NCI-H69 (cell line): ENCODE measurements around the gene ZNF415.
A peak's percentile ranks its signal among the peaks of the same experiment; 100 is the strongest.
"Not testable (repeated sequence)": the region's sequence is repeated elsewhere in the genome, so short reads cannot be mapped to it uniquely, and the experiment has no call there.

Experiments
- DNase-seq: peaks from one replicate; lab custom pipeline; 2025; lab: John Stamatoyannopoulos, UW

The ZNF415 gene

DNA sequence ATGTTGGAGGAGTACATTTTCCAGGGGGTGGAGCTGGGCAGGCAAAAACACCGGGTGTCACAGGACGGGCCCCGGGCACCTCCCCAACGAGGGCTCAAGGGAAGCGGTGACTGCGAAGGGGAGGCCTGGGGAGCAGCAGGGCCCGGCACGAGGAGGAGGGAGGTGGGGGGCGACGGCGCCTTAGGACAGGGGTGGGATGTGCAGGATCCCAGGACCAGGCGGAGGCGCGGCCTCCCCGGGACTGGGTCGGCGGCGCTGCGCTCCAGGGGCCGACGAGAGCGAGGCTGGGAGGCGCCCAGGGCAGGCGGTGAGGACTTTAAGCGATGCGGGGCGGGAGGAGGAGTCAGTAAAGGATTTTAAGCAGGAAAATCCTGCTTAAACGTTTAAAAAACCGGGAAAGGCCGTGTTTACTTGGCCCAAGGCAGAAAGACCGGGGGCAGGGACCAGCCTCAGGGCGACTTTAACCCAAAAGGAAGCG lies 29.9 kb downstream of the ZNF415 start:
- DNase-seq: peak; percentile 55

DNA sequence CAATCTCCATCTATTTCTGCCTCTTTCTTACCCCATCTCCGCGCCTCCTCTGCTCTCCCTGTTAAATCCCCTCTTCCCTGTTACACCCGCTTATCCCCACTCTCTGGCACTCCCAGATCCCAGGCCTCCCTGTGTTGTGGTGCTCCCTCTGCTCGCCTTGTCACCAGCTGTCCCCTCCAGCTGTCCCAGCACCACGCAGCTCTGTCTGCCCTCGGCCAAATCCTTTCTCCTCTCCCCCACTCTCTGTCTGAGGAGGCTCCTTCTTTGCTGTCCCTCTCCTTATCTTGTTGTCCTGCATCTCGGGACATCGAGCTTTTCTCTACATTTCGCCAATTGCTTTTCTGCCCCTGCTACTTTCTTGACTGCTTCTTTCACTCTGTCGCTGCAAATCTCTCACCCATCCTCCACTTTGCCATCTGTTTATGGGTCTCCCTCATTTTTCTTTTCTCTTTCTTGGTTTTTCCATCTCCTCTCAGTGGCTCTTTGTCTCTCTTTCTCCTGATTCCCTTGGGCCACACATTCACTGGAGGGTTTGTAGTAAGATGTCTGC lies 30.4 kb downstream of the ZNF415 start:
- DNase-seq: peak; percentile 37

DNA sequence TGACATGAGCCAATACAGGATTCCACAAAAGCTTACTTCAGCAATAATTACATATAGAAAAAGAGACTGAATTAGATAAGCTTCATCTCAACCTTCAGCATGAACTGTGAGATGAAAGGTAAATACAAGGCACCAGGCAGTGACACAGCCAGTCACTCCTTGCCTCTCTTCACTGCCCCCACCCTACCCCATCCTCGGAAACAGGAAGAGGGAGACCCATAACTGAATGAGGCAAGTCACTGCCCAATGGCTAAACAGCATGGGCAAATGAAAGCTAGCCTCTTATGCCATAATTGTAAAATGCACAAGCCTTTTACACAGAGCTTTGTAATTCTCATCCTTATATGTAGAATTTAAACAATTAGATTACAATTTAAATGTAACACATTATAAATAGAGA lies 31.2 kb downstream of the ZNF415 start:
- DNase-seq: peak; percentile 39

DNA sequence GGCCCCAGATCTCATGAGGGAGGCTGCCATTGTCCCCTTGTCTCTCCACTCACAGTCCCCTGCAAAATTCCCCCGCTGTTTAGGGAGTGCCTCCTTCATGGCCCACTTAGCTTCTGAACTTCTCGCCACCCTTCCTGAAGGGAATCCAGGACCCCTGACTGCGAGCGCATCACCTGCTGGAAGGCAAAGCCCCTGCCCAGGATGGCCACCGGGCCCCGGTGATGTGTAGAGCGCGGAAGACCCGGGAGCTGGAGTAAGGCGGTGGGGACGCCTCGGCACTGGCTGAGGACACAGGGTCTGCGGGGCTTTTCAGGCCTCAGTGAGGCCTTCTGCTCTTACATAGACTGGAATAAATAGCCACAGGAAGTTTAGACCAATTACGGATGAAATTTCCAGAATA lies 34.1 kb downstream of the ZNF415 start:
- DNase-seq: not testable (repeated sequence)

DNA sequence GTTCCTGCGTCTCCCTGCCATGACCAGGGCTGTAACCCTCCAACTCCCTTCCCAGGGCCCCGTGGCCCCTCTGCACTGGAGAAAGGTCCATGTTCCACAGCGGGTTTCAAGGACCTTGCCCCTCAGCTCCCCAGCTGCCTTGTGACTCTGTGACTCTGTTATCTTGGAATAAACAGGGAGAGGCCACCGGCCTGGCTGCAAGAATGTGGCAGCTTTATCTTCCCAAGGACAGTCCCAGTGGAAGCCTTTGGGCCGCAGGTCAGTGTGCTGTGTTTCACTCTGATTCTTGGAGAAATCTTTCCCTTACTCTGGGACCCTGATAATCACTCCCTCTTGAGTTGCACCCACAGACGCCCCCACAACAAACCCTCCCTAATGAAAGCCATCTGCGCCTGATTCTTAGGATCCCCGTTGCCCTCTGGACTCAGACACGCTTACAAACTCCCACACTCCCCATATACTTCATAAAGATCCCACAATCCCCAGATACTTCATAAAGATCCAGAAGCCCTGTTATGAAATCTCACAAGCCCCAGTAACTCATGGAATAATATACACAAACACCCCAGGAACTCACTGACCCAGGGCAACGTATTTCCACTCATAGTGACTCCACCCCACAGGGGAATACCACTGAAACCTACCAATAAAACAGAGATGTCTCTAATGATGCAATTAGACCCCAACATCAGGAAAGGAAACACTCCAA lies 35.6 kb downstream of the ZNF415 start:
- not testable (repeated sequence) for DNase-seq

DNA sequence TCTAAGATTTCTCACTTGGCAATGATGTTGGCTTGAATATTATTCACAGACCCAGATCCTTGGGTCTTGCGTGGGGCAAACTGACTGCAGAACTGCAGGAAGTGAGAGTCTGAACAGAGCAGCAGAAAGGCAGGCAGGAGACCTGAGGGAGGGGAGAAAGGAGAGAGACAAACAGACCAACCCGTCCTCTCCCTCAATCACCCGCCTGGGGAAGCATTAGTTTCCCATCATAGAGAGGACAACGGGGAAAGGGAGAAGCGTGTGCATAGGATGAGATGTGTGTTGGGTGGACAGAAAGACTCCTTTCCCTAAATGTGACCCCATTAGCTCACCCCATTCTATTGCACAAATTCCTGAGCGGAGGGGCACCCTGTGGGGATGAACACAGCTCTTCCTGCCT lies 36.1 kb downstream of the ZNF415 start:
- DNase-seq: not testable (repeated sequence)

DNA sequence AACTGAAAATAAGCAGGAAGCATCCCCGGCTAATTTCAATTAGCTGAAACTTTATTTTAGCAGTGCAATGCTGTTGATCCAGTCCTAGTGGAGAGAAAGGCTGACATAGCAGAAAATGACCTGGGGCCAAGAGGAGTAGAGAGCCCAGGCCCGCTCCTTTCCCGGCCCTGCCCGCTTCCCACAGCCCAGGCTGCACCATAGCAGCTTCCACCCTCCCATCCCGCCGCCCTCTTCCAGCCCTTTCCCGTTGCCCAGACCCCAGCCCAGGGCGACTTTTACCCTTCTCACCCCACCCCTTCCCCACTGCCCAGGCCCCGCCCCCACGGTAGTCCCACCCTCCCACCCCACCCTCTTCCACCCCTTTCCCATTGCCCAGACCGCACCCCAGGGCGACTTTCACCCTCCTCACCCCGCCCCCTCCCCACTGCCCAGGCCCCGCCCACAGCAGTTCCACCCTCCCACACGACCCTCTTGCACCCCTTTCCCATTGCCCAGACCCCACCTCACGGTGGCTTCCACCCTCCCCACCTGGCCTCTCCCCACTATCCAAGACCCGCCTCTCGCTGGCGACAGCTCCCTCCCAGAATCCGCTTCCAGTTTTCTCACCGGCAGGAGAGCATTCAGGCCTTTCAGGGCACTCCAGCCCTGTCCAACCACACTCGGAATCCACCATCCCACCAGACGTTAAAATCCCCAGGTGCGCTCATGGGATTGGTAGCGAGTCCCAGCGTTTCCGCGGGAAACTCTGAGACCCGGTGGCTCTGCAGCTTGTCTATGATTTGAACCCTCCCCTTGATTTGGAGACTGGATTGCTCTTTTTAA lies 37.7 kb downstream of the ZNF415 start:
- DNase-seq: no peak

DNA sequence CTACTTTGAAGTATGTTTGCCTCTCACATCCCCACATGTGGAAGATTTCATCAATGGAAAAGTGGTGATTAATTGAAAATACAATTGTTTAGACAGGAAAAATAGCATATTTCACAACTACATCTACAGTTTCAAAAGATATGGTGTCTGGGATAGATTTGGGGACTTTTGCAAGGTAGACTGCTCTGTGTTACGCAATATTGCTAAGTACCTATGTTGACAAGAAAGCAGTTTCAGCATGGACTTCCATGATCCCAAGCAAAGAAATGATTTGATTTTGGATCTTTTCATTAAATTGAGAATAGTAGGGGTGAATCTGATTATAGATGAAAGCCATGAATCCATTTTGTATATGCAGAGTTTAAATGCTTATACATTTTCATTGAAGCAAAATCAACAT lies 40.0 kb downstream of the ZNF415 start:
- DNase-seq: no peak

DNA sequence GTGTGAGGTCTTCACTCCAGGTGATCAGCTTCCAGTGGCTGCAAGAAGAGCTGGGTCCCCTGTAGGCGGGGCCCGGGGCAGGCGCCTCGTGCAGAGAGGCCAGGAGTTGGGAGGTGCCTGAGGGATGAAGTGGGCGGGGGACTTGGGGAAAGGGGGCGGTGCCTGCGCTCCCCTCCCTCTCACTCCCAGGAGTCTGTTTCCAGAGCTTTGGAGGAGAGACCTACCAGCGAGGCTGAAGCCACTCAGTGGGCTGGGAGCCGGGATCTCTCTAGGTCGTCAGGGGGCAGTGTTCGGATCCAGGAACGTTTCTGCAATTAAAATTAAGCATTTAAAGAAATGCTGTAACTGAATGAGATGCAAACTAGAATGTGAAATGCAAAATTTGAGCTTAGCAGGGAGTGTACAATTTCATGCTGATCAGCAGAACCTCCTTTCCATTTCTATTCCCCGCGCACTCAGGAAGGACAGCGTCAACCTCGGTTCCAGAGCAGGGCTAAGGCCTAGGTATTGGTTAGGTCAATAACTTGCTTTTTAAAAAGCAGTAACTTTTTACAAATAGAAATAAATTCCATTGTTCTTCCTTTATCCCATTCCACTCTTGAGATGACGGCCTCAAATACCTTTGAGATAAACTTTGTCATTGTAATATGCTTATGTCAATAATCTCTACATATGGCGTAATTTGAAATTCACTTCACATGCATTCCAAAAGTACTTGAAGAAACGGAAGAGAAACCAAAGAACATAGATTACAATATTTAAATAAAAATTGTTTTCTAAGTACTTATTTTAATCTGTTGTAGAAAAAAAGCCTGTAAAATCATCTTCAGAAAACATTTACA lies 41.1 kb downstream of the ZNF415 start:
- DNase-seq: no peak

DNA sequence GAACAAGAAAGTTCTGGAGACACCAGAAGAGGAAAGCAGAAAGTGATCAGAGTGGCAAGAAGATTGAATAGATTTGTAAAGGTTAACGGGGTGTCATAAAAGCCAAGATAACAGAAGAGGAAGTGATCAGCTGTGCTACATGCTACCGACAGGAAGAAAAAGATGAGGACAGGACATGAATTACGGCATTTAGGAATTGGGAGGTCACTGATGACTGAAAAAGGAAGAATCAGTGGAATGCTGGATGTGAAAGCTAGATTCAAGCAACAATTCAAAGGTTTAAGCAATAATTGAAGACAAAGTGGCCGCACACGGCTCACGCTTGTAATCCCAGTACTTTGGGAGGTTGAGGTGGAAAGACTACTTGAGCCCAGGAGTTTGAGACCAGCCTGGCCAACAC lies 44.6 kb downstream of the ZNF415 start:
- no peak for DNase-seq

DNA sequence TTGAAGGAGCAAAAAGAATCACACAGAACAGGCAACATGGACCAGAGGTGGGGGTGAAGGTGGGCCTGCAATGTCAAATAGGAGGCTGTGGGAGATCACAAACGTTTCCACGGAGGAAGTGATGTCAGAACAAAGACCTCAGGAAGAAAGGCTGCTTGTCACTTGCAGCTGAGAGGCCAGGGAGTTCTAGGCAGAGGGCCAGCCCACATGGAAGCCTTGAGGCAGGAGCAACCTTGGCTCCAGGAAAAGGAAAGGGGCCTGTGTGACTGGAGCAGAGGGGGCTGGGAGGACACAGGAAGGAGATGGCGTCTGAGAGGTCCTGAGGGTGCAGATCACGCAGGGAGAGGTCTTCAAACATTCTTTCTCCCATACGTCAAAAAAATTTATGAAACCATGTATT lies 45.8 kb downstream of the ZNF415 start:
- DNase-seq: no peak

DNA sequence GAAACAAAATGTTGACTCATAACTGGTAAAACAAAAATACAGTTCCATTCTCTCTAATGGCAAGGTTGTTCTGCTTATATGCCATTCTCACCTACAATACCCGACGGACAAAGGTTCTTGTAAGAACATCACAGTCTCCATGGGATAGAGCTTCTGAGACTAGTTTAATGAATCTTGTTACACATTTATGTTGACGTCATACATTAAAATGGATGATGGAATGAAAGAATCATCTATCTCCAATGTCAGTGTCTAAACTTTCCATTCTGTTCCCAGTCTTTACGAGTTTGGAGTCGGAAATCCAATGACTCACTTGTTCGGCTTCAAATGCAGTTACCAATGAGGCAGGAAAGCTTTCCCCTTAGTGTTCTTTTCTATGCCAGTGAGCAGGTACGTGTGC lies 47.2 kb downstream of the ZNF415 start:
- DNase-seq: no peak

DNA sequence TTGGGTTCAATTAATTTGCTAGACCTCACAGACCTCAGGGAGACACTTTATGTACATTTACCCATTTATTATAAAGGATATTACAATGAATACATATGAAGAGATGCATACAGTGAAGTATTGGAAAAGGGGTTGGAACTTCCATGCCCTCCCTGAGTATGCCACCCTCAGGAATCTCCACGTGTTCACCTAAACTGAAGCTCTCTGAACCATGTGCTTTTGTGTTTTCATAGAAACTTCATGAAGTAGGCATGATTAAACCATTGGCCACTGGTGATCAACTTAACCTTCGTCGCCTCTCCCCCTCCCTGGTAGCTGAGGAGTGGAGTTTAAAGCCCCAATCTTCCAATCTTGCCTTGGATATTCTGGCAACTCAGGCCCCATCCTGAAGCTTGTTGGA lies 49.8 kb downstream of the ZNF415 start:
- DNase-seq: no peak

DNA sequence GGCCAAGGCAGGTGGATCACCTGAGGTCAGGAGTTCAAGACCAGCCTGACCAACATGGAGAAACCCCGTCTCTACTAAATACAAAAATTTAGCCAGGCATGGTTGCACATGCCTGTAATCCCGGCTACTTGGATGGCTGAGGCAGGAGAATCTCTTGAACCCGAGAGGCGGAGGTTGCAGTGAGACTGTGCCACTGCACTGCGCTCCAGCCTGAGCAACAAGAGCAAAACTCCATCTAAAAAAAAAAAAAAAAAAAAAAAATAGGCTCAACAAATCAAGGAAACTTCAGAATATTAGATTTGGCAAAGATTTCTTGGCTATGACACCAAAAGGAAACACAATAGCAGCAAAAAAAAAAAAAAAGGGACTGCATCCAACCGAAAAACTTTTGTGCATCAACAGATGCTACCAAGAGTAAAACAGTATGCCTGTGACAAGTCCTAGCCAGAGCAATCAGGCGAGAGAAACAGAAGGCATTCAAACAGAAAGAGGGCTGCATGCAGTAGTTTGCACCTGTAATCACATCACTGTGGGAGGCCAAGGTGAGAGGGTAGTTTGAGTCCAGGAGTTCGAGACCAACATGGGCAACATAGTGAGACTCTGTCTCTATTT lies 53.3 kb downstream of the ZNF415 start:
- no peak for DNase-seq

DNA sequence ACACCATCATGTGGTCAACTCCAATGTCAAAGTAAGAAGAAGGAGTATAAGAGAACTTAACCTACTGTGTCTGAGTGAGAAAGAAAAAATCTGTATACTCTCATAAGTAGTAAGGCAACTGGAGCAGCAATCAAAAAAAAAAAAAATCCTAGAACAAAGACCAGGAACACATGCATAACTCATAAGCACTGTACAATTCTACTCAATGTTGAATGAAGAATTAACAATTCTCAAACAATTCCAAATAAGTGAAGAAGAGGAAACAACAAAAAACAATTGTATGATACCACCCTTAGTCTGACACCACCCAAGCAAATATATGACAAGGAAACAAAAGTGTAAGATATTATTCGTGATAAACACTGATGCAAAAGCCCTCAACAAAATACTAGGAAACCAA lies 54.0 kb downstream of the ZNF415 start:
- DNase-seq: no peak

DNA sequence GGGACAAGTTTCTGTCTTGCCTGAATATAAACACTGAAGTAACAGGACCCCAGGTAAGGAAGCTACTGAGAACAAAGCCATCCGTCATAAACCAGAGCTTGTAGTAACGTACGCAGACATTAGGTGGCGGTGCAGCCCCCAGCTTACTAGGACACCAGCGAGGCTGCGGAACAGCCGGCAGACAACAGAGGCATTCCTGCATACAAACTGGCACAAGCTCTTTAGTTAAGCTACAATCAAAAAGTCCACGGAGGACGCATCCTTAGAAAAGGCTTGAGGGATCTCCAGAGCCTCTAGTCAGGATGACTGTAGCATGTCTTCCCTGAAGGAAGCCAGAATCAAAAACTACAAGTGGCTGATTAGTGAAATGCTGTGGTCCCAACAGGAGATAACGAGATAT lies 55.7 kb downstream of the ZNF415 start:
- peak; percentile 44 for DNase-seq

DNA sequence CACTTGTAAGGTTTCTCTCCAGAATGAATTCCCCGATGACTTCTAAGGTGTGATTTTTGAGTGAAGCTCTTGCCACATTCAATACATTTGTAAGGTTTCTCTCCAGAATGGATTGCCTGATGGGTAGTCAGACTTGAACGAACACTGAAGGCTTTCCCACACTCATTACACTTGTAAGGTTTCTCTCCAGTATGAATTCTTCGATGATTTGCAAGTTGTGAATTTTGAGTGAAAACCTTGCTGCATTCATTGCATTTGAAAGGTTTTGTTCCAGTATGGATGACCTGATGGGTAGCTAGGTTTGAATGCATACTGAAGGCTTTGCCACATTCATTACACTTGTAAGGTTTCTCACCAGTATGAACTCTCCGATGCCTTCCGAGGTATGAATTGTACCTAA lies 63.9 kb downstream of the ZNF415 start:
- no peak for DNase-seq

DNA sequence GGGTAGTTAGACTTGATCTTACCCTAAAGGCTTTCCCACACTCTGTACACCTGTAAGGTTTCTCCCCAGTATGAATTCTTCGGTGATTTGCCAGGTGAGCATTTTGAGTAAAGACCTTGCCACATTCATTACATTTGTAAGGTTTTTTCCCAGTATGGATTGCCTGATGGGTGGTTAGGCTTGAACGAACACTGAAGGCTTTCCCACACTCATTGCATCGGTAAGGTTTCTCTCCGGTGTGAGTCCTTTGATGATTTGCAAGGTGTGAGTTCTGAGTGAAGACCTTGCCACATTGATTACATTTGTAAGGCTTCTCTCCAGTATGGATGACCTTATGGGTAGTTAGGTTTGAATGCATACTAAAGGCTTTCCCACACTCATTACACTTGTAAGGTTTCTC lies 64.5 kb downstream of the ZNF415 start:
- no peak for DNase-seq

DNA sequence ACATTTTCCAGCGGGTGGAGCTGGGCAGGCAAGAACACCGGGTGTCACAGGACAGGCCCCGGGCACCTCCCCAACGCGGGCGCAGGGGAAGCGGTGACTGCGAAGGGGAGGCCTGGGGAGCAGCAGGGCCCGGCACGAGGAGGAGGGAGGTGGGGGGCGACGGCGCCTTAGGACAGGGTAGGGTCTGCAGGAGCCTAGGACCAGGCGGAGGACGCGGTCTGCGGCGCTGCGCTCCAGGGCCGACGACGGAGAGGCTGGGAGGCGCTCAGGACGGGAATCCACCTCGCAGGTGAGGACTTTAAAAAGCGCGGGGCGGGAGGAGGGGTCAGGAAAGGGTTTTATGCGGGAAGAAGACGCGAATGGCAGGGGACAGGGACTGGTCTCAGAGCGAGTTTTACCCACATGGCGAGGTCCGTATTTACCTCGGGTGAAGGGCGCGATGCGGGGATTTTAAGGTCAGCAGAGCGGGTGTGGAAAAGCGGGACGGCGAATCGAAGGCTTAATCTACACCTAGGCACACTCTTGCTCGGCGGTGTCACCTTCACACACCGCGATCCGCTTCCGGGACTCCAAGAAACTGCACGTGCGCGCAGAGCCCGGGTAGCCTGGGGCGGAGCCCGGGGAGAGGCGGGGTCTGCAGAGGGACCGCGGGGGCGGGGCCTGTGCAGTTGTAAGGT lies 74.7 kb downstream of the ZNF415 start:
- peak; percentile 60 for DNase-seq
